ENCODE data around the gene NPIPA1. TPM values are rescaled to one million over a fixed set of nuclear protein-coding genes. Genes with fewer than 3 reads are reported as not detected.
"Not testable (repeated sequence)": the region's sequence is repeated elsewhere in the genome, so short reads cannot be mapped to it uniquely, and the experiment has no call there.

Gene NPIPA1
- polyA plus RNA-seq, 1 donor = 164 TPM

GRCh38 chr16:14976971-14977736, 39.9 kb downstream of the NPIPA1 start:
- DNase-seq = not testable (repeated sequence)

GRCh38 chr16:14978281-14978680, 41.0 kb downstream of the NPIPA1 start:
- not testable (repeated sequence) for DNase-seq

GRCh38 chr16:14978908-14979307, 41.7 kb downstream of the NPIPA1 start:
- DNase-seq = not testable (repeated sequence)

GRCh38 chr16:14981234-14981633, 44.0 kb downstream of the NPIPA1 start:
- DNase-seq = not testable (repeated sequence)

- DNase-seq = not testable (repeated sequence)
Measured at GRCh38 chr16:14982521-14982920, 45.3 kb downstream of the NPIPA1 start.

GRCh38 chr16:14988092-14988491, 50.8 kb downstream of the NPIPA1 start:
- not testable (repeated sequence) for DNase-seq

- not testable (repeated sequence) for DNase-seq
Measured at GRCh38 chr16:14988661-14989191, 51.5 kb downstream of the NPIPA1 start.

GRCh38 chr16:14989291-14990281, 52.3 kb downstream of the NPIPA1 start:
- not testable (repeated sequence) for DNase-seq

GRCh38 chr16:14993277-14994151, 56.3 kb downstream of the NPIPA1 start:
- DNase-seq = not testable (repeated sequence)

GRCh38 chr16:14996702-14997101, 59.5 kb downstream of the NPIPA1 start:
- not testable (repeated sequence) for DNase-seq

GRCh38 chr16:14998300-14998699, 61.1 kb downstream of the NPIPA1 start:
- not testable (repeated sequence) for DNase-seq

GRCh38 chr16:14999845-15000244, 62.6 kb downstream of the NPIPA1 start:
- DNase-seq = not testable (repeated sequence)

Other genes with a start within 250 kb of the NPIPA1 start
- 0.88 TPM for gene PLA2G10, start 243.1 kb upstream of the NPIPA1 start, polyA plus RNA-seq (ENCODE audit: insufficient read length)
- gene NPIPA3, start 234.0 kb upstream of the NPIPA1 start, polyA plus RNA-seq (ENCODE audit: insufficient read length) = 24.9 TPM
- not detected for gene NPIPA2, start 194.9 kb upstream of the NPIPA1 start, polyA plus RNA-seq (ENCODE audit: insufficient read length)
- 85.7 TPM for gene NOMO1, start 103.7 kb upstream of the NPIPA1 start, polyA plus RNA-seq (ENCODE audit: insufficient read length)
- gene PDXDC1, start 37.6 kb downstream of the NPIPA1 start, polyA plus RNA-seq (ENCODE audit: insufficient read length) = 142 TPM
- gene NTAN1, start 118.6 kb downstream of the NPIPA1 start, polyA plus RNA-seq (ENCODE audit: insufficient read length) = 42.3 TPM
- gene RRN3, start 156.8 kb downstream of the NPIPA1 start, polyA plus RNA-seq (ENCODE audit: insufficient read length) = 47.1 TPM

All from left kidney (tissue), 2 donors.